ENCODE results near the gene ABCC2.

ABCC2 gene

GRCh38 chr10:99787311-99787710, 4.9 kb downstream of the ABCC2 start:
- no peak overlapping the region for H3K4me3 ChIP-seq (ENCODE audit: low read depth in 1 of 2, low read length in 2 of 2)
- H3K27me3 ChIP-seq (ENCODE audit: control insufficient read depth in 1 of 2, insufficient read depth in 2 of 2, low read length in 2 of 2), result no peaks in the 10 kb centered on the region
- no peak overlapping the region for H3K27ac ChIP-seq (ENCODE audit: low read depth, low read length)

GRCh38 chr10:99787782-99788445, 5.5 kb downstream of the ABCC2 start:
- H3K9ac ChIP-seq (ENCODE audit: low read depth in 1 of 2, low read length in 2 of 2), result no peak overlapping the region
- no peak overlapping the region for H3K27ac ChIP-seq (ENCODE audit: low read depth, low read length)

More at GRCh38 chr10:99787311-99787710, 4.9 kb downstream of the ABCC2 start:
- Histone ChIP-seq H3K9me3 (ENCODE audit: control insufficient read depth in 1 of 2, low read length in 2 of 2) (no peaks in the 10 kb centered on the region), H3K9ac (ENCODE audit: low read depth in 1 of 2, low read length in 2 of 2) (no peak overlapping the region), H3K36me3 (ENCODE audit: control insufficient read depth in 1 of 2, insufficient read depth in 2 of 2, low read length in 2 of 2) (no peaks in the 10 kb centered on the region), H3K4me1 (ENCODE audit: control insufficient read depth in 1 of 2, insufficient read depth in 2 of 2, low read length in 2 of 2) (peaks cover 4 to 11% of the 10 kb centered on the region in 2 donors)

GRCh38 chr10:99788598-99789256, 6.3 kb downstream of the ABCC2 start:
- H3K9me3 ChIP-seq (ENCODE audit: control insufficient read depth in 1 of 2, low read length in 2 of 2), result no peaks in the 10 kb centered on the region
- H3K4me1 ChIP-seq (ENCODE audit: control insufficient read depth in 1 of 2, insufficient read depth in 2 of 2, low read length in 2 of 2), result peaks cover 3 to 11% of the 10 kb centered on the region in 2 donors
- H3K27ac ChIP-seq (ENCODE audit: low read depth, low read length), result no peak overlapping the region
- no peak overlapping the region for H3K4me3 ChIP-seq (ENCODE audit: low read depth in 1 of 2, low read length in 2 of 2)
- no peaks in the 10 kb centered on the region for H3K27me3 ChIP-seq (ENCODE audit: control insufficient read depth in 1 of 2, insufficient read depth in 2 of 2, low read length in 2 of 2)
- H3K36me3 ChIP-seq (ENCODE audit: control insufficient read depth in 1 of 2, insufficient read depth in 2 of 2, low read length in 2 of 2), result no peaks in the 10 kb centered on the region
- no peak overlapping the region for H3K9ac ChIP-seq (ENCODE audit: low read depth in 1 of 2, low read length in 2 of 2)

More at GRCh38 chr10:99787782-99788445, 5.5 kb downstream of the ABCC2 start:
- Histone ChIP-seq H3K36me3 (ENCODE audit: control insufficient read depth in 1 of 2, insufficient read depth in 2 of 2, low read length in 2 of 2) (no peaks in the 10 kb centered on the region), H3K27me3 (ENCODE audit: control insufficient read depth in 1 of 2, insufficient read depth in 2 of 2, low read length in 2 of 2) (no peaks in the 10 kb centered on the region), H3K4me1 (ENCODE audit: control insufficient read depth in 1 of 2, insufficient read depth in 2 of 2, low read length in 2 of 2) (peaks cover 3 to 11% of the 10 kb centered on the region in 2 donors), H3K4me3 (ENCODE audit: low read depth in 1 of 2, low read length in 2 of 2) (no peak overlapping the region), H3K9me3 (ENCODE audit: control insufficient read depth in 1 of 2, low read length in 2 of 2) (no peaks in the 10 kb centered on the region)

GRCh38 chr10:99791831-99792230, 9.4 kb downstream of the ABCC2 start:
- Histone ChIP-seq H3K9me3 (ENCODE audit: control insufficient read depth in 1 of 2, low read length in 2 of 2) (no peaks in the 10 kb centered on the region), H3K4me1 (ENCODE audit: control insufficient read depth in 1 of 2, insufficient read depth in 2 of 2, low read length in 2 of 2) (peaks cover 0 to 3% of the 10 kb centered on the region in 2 donors), H3K9ac (ENCODE audit: low read depth in 1 of 2, low read length in 2 of 2) (no peak overlapping the region), H3K36me3 (ENCODE audit: control insufficient read depth in 1 of 2, insufficient read depth in 2 of 2, low read length in 2 of 2) (peaks cover 0 to 3% of the 10 kb centered on the region in 2 donors), H3K27me3 (ENCODE audit: control insufficient read depth in 1 of 2, insufficient read depth in 2 of 2, low read length in 2 of 2) (no peaks in the 10 kb centered on the region), H3K27ac (ENCODE audit: low read depth, low read length) (no peak overlapping the region), H3K4me3 (ENCODE audit: low read depth in 1 of 2, low read length in 2 of 2) (no peak overlapping the region)

GRCh38 chr10:99793819-99794218, 11.4 kb downstream of the ABCC2 start:
- H3K4me3 ChIP-seq (ENCODE audit: low read depth in 1 of 2, low read length in 2 of 2), result no peak overlapping the region
- H3K9me3 ChIP-seq (ENCODE audit: control insufficient read depth in 1 of 2, low read length in 2 of 2), result no peaks in the 10 kb centered on the region
- H3K4me1 ChIP-seq (ENCODE audit: control insufficient read depth in 1 of 2, insufficient read depth in 2 of 2, low read length in 2 of 2), result no peaks in the 10 kb centered on the region
- H3K27ac ChIP-seq (ENCODE audit: low read depth, low read length), result no peak overlapping the region
- no peak overlapping the region for H3K9ac ChIP-seq (ENCODE audit: low read depth in 1 of 2, low read length in 2 of 2)
- H3K36me3 ChIP-seq (ENCODE audit: control insufficient read depth in 1 of 2, insufficient read depth in 2 of 2, low read length in 2 of 2), result peaks cover 0 to 7% of the 10 kb centered on the region in 2 donors
- no peaks in the 10 kb centered on the region for H3K27me3 ChIP-seq (ENCODE audit: control insufficient read depth in 1 of 2, insufficient read depth in 2 of 2, low read length in 2 of 2)

GRCh38 chr10:99796928-99797327, 14.5 kb downstream of the ABCC2 start:
- Histone ChIP-seq H3K36me3 (ENCODE audit: control insufficient read depth in 1 of 2, insufficient read depth in 2 of 2, low read length in 2 of 2) (peaks cover 0 to 7% of the 10 kb centered on the region in 2 donors), H3K4me3 (ENCODE audit: low read depth in 1 of 2, low read length in 2 of 2) (no peak overlapping the region), H3K9ac (ENCODE audit: low read depth in 1 of 2, low read length in 2 of 2) (no peak overlapping the region), H3K27ac (ENCODE audit: low read depth, low read length) (no peak overlapping the region), H3K27me3 (ENCODE audit: control insufficient read depth in 1 of 2, insufficient read depth in 2 of 2, low read length in 2 of 2) (no peaks in the 10 kb centered on the region), H3K9me3 (ENCODE audit: control insufficient read depth in 1 of 2, low read length in 2 of 2) (no peaks in the 10 kb centered on the region), H3K4me1 (ENCODE audit: control insufficient read depth in 1 of 2, insufficient read depth in 2 of 2, low read length in 2 of 2) (no peaks in the 10 kb centered on the region)

GRCh38 chr10:99798031-99798430, 15.6 kb downstream of the ABCC2 start:
- H3K36me3 ChIP-seq (ENCODE audit: control insufficient read depth in 1 of 2, insufficient read depth in 2 of 2, low read length in 2 of 2), result peaks cover 0 to 7% of the 10 kb centered on the region in 2 donors
- H3K27ac ChIP-seq (ENCODE audit: low read depth, low read length), result no peak overlapping the region
- H3K27me3 ChIP-seq (ENCODE audit: control insufficient read depth in 1 of 2, insufficient read depth in 2 of 2, low read length in 2 of 2), result no peaks in the 10 kb centered on the region
- no peak overlapping the region for H3K9ac ChIP-seq (ENCODE audit: low read depth in 1 of 2, low read length in 2 of 2)
- H3K9me3 ChIP-seq (ENCODE audit: control insufficient read depth in 1 of 2, low read length in 2 of 2), result no peaks in the 10 kb centered on the region
- H3K4me1 ChIP-seq (ENCODE audit: control insufficient read depth in 1 of 2, insufficient read depth in 2 of 2, low read length in 2 of 2), result no peaks in the 10 kb centered on the region
- H3K4me3 ChIP-seq (ENCODE audit: low read depth in 1 of 2, low read length in 2 of 2), result no peak overlapping the region

GRCh38 chr10:99798920-99799319, 16.5 kb downstream of the ABCC2 start:
- Histone ChIP-seq H3K27me3 (ENCODE audit: control insufficient read depth in 1 of 2, insufficient read depth in 2 of 2, low read length in 2 of 2) (no peaks in the 10 kb centered on the region), H3K4me1 (ENCODE audit: control insufficient read depth in 1 of 2, insufficient read depth in 2 of 2, low read length in 2 of 2) (no peaks in the 10 kb centered on the region), H3K4me3 (ENCODE audit: low read depth in 1 of 2, low read length in 2 of 2) (no peak overlapping the region), H3K9me3 (ENCODE audit: control insufficient read depth in 1 of 2, low read length in 2 of 2) (no peaks in the 10 kb centered on the region), H3K27ac (ENCODE audit: low read depth, low read length) (no peak overlapping the region), H3K36me3 (ENCODE audit: control insufficient read depth in 1 of 2, insufficient read depth in 2 of 2, low read length in 2 of 2) (peaks cover 0 to 7% of the 10 kb centered on the region in 2 donors), H3K9ac (ENCODE audit: low read depth in 1 of 2, low read length in 2 of 2) (no peak overlapping the region)

- Histone ChIP-seq H3K4me1 (ENCODE audit: control insufficient read depth in 1 of 2, insufficient read depth in 2 of 2, low read length in 2 of 2) (no peaks in the 10 kb centered on the region), H3K9me3 (ENCODE audit: control insufficient read depth in 1 of 2, low read length in 2 of 2) (no peaks in the 10 kb centered on the region), H3K27me3 (ENCODE audit: control insufficient read depth in 1 of 2, insufficient read depth in 2 of 2, low read length in 2 of 2) (no peaks in the 10 kb centered on the region), H3K36me3 (ENCODE audit: control insufficient read depth in 1 of 2, insufficient read depth in 2 of 2, low read length in 2 of 2) (peaks cover 0 to 10% of the 10 kb centered on the region in 2 donors), H3K4me3 (ENCODE audit: low read depth in 1 of 2, low read length in 2 of 2) (no peak overlapping the region), H3K27ac (ENCODE audit: low read depth, low read length) (no peak overlapping the region), H3K9ac (ENCODE audit: low read depth in 1 of 2, low read length in 2 of 2) (no peak overlapping the region)
Observed at GRCh38 chr10:99799613-99800012, 17.2 kb downstream of the ABCC2 start.

GRCh38 chr10:99804471-99804870, 22.0 kb downstream of the ABCC2 start:
- Histone ChIP-seq H3K4me1 (ENCODE audit: control insufficient read depth in 1 of 2, insufficient read depth in 2 of 2, low read length in 2 of 2) (no peaks in the 10 kb centered on the region), H3K9me3 (ENCODE audit: control insufficient read depth in 1 of 2, low read length in 2 of 2) (no peaks in the 10 kb centered on the region), H3K9ac (ENCODE audit: low read depth in 1 of 2, low read length in 2 of 2) (no peak overlapping the region), H3K27me3 (ENCODE audit: control insufficient read depth in 1 of 2, insufficient read depth in 2 of 2, low read length in 2 of 2) (no peaks in the 10 kb centered on the region), H3K27ac (ENCODE audit: low read depth, low read length) (no peak overlapping the region), H3K4me3 (ENCODE audit: low read depth in 1 of 2, low read length in 2 of 2) (no peak overlapping the region), H3K36me3 (ENCODE audit: control insufficient read depth in 1 of 2, insufficient read depth in 2 of 2, low read length in 2 of 2) (peaks cover 0 to 8% of the 10 kb centered on the region in 2 donors)

All from duodenal mucosa (tissue), 2 donors.